Raji (cell line): ENCODE measurements around the gene PTTG1IP.

Experiments used
- POLR2A ChIP-seq: IDR thresholded peaks from 2 replicates; pipeline ENCODE4 v1.6.1; 2011; ENCODE audit warnings: low read depth, low read length, control low read depth; ENCODE audit not compliant: insufficient read depth

Gene PTTG1IP

DNA sequence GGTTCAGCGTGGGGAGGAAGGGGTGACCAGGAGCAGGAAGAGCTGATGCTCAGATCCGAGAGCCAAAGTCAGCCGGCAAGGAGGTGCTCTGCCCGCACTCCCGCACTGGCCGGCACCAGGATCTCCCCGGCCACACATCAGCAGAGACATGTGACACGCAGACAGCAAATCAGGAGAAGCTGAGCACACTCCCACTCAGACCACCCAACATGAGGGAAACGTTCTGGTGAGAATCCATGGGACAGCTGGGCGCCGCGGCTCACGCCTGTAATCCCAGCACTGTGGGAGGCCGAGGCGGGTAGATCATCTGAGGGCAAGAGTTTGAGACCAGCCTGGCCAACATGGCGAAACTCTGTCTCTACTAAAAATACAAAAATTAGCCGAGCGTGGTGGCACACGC, 18.6 kb upstream of the PTTG1IP start:
- no peak for TF ChIP-seq POLR2A

DNA sequence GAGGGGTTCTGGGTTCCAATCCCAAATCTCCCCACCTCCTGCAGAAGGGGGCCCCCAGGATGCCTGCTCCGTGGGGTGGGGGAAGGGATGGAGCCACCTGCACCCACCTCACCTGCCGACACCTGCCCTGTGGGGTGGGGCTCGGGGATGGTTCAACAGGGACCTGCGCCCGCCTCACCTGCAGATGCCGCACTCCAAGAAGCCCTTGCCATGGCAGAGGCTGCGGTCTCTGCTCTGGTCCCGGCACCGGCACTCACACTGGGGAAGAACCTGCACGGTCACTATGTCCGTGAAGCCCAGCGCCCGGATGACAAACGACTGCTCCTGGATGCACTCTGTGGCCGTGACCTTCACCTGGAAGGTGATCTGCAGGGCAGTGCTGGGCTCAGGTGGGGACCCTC, 18.1 kb upstream of the PTTG1IP start:
- no peak for TF ChIP-seq POLR2A

DNA sequence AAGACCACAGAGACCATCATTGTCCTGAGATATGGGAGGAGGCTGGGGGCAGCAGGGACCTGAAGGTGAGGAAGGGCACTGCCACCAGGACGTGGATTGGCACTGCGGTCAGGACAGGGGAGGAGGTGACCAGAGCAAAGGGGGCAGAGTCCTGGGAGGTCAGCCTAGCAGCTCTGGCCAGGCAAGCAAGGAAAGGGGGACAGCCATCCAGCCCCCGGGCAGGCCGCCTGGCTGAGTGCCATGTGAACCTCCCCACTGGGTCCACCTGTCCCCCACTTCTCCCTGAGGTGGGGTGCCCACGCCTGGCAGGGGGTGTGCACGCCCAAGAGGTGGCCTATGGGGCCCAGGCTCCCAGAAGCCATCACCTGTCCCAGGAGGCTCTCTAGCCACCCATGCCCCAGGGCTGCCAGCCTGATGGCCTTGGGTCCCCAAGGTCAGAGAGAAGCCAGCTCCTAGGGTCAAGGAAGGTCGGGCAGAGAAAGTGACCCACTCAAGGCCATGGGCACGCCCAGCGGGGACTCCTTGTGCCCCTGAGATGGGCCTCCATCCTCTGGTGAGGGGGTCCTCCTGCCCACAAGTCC, 17.6 kb upstream of the PTTG1IP start:
- no peak for TF ChIP-seq POLR2A

DNA sequence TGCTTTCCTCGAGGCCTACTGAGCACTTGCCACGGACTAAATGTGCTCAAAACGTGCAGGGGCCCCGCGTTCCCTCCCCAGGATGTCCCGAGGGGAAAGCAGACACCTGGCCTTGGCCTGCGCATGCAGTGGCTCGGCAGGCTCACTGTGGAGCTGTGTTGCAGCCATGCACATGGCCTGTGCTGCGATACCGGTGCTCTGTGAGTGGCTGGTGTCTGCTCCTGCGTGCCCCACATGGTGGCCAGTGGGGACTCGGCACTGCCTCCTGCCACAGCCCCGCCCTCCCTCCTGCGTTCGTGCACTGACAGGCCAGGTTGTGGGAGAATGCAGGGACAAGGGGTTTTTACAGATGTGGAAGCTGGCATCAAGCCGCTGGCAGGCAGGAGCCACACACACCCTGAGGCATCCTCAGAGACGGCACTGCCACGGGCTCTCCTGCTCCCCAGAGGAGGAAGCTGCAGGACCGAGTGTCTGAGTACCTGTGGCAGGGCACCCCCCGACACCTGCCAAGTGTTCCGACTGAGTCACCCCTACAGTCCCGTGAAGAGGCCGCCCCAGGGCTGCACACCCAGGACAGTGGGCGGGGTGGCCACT, 16.9 kb upstream of the PTTG1IP start:
- TF ChIP-seq POLR2A: no peak

DNA sequence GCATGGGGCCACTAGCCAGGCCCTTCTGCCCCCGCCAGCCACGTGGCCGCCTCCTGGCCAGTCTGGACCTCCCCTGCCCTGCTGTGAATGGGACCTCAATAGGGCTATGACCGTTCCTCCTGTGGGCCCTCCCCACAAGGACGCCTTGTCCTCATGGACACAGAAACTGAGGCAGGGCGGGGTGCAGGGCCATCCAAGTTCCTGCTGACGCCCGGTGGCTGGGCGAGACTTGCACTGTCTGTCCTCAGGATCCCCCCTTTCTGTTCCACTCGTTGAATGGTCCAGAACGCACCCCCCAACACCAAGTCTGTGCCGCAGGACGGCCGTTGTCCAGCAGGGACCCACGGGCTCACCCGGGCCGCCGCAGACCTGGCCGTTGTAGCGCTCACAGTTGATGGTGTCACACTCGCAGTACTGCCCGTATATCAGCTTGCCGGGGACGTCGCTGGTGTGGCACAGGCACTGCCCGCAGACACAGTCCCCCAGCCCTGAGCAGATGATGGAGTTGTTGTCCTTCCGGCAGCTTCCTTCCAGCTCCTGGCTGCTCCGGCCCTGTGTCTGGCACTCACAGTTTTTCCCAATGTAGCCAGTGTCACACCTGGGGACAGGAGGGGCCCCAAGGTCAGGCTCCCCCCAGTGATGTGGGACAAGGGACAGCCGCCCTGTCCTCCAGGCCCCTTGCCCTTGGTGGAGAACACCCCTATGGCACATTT, 16.3 kb upstream of the PTTG1IP start:
- TF ChIP-seq POLR2A: no peak

DNA sequence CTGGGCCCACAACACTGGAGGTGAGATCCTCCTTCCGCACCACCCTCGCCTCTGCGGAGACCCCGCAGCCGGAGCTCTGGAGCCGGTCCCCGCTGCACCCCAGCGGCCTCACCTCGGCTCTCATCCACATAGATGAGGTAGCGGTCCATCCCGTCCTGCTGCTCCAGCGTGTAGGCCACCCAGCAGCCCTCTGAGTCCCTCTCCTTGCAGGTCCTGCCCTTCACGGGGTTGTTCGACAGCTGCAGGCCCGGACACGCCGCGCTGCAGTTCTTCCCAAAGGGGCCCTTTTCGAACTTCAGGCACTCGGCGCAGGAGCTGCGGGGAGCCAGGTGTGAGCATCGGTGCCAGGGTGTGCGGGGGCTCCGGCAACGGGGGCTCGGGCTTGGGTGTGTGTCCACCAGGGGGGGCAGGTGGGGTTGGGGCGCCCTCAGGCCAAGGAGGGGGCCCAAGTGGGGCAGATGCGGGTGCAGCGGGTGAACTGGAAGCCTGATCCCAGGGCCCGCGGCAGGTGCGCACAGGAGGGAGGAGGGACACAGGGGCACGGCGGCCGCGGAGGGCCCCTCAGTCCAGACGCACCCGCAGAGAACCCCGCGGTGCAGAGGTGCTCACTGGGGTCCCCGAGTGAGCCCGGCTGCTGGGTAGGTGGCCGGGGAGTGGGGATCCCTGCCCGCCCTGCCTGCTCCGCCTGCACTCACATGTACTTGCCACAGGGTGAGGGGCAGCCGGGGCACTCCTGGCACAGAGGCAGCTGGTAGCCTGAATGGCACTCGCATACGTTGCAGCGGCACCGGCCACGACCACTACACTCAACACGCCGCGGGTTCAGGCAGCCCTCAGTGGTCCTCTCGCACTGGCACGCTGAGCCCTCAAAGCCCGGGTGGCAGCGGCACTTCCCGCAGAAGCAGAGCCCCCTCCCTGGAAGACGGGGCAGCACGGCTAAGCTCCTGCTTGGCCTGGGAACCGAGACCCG, 15.4 kb upstream of the PTTG1IP start:
- TF ChIP-seq POLR2A: no peak

DNA sequence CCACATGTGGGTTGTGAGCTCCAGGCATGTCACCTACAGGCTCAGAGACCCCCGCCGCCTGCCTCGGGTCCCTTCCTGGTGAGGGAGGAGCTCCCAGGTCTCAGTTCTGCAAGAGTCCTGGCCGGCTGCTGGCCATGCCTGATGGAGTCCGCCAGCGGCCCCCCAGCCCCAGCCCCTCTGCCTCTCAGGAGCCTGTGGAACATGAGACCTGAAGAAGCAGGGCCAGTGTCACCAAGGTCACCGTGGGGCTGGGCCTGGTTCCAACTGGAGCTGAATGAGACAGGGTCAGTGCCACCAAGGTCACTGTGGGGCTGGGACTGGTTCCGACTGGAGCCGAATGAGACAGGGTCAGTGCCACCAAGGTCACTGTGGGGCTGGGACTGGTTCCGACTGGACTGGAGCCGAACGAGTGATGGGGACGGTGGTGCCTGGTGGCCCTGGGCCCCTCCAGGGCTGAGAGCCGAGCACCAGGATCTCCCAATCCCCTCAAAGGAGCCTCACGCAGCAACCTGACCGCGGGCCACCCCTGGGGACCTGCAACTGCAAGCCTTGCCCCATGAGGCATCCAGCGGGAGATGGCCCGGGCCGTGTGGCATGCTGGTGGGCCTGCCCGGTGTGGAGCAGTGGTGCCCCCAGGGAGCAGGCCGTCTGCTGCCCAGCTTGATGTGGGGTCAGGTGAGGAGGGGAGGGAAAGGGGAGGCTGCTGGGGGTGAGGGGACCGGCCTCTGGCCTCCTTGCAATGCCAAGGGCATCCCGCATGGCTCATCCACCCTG, 14.5 kb upstream of the PTTG1IP start:
- TF ChIP-seq POLR2A: no peak

DNA sequence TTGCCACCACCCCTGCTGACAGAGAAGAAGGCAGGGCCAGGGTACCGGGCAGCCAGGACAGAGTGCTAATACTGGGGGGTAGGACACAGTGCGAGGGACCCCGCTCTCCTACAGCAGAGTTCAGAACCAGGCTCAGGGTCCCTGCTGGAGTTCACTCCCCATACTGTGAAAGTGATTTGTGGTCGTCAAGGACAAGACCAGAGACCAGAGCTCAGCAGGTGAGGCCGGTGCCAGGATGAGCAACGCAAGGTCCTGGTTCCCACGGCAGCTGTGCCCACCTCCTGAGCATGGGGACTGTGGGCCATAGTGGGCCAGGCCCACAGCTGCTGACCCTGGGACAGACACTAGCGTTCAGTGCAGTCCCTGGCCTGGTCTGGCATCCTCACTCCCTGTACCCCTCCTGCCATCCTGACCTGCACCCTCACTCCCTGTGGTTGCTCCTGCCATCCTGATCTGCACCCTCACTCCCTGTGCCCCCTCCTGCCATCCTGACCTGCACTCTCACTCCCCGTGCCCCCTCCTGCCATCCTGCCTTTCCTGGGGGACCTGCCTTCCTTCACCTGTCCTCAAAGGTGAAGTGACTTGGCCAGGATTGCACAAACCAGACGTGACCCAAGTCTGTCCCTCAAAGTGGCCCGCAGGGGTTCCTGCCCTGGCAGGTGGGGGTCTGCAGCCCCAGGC, 13.8 kb upstream of the PTTG1IP start:
- TF ChIP-seq POLR2A: no peak

DNA sequence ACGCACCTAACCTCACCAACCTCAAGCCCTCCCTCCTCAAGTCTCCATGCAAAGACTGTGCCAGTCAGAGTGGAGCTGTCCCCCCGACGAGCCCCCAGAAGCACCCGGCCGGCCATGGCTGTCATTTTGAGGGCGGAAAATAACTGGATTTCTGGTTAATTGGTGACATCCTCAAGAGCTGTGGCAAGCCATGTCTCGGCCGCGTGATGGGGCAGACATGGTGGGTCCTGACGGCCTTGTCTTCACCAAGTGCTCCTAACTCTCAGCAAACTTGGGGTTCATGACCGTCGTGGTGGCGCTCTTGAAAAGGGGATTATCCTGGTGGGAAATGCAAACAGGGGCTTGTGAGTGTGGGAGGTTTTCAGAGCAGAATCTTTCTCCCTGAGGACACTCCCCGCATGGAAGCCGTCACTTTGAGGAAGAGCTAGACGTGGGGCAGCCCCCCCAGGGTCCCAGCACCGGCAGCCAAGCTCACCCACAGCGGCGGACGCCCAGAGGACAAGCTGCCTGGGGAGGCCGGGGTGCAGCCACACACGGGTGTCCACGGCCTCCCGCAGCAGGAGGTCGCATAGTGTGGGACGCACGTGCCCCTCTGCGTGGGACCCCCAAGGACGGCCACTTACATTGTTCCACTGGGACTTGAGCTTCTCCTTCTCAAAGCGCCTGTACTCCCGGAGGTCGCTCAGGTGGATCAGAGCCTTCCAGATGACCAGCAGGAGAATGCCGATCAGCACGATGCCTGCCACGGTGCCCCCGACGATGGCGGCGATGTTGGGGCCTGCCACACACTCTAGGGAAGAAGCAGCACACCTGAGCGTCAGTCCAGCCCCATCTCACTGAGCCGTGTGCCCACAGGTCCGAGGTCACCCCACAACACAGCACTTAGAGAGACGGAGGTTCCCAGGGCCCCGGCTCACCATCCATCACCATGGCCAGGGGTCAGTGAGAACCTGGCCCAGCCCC, 12.9 kb upstream of the PTTG1IP start:
- TF ChIP-seq POLR2A: no peak

DNA sequence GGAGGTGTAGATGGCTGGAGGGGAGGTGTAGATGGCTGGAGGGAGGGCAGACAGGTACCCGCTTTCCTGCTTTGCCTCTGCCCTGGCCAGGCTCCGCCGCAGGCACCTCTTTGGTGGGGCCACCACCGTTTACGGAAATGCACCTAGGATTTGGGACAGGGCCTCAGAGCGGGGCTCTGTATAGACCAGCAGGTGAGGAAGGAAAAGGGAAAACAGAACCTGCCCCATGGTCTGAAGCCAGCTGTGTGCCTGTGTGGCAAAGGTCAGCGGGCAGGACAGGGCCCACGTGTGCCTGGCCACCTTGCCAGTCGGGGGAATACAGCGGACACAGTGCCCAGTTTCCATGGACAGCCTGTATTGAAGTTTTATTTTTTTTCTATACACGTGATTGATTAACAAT, 12.1 kb upstream of the PTTG1IP start:
- no peak for TF ChIP-seq POLR2A

DNA sequence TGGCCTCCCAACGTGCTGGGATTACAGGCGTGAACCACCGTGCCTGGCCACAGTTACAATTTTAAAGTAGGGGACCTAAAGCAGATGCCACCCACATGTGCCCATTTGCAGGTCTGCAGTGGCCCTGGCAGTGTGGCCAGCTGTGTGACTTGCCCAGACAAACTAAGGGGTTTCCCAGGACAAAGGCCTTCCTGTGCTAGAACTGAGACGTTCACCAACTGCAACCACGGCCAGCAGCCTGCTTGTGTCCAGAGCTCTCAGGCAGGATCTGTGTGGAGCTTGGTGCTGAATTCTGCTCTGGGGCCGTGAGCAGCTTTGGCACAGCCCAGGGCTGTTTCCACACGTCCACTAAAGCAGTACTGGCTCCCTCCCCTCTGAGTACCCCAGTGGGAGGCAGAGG, 10.6 kb upstream of the PTTG1IP start:
- TF ChIP-seq POLR2A: no peak

DNA sequence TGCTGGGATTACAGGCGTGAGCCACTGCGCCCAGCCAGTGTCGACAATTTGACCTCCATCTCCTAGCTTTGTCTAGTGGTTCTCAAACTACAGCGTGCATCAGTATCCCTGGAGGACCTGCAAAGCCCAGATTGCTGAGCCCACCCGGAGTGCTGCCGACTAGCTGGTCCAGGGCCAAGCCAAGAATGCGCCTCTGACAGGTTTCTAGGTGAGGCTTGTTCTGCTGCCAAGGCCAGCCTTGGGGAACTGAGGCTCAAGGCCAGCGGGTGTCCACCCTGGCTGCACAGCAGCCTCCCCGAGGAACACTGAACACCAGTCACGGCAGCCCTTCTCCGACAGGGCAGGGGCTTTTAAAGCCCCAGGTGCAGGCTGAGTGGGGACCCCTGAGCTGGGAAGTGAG, 9.8 kb upstream of the PTTG1IP start:
- no peak for TF ChIP-seq POLR2A
